GM23248 (cell line): ENCODE data around the gene KRT31.

Experiments used
- EZH2 ChIP-seq: fragments of 200-600 bp; sonication (generic); IDR thresholded peaks from 2 replicates; pipeline ENCODE4 v1.6.1; 2018; ENCODE audit warnings: antibody characterized with exemption, mild to moderate bottlenecking; ENCODE audit not compliant: insufficient read depth, poor library complexity, severe bottlenecking
- EZH2phosphoT487 ChIP-seq: fragments of 200-600 bp; sonication (generic); IDR thresholded peaks from 2 replicates; pipeline ENCODE4 v1.6.1; 2018; ENCODE audit warnings: antibody characterized with exemption, moderate library complexity, mild to moderate bottlenecking, low read depth; ENCODE audit not compliant: insufficient read depth

DNA sequence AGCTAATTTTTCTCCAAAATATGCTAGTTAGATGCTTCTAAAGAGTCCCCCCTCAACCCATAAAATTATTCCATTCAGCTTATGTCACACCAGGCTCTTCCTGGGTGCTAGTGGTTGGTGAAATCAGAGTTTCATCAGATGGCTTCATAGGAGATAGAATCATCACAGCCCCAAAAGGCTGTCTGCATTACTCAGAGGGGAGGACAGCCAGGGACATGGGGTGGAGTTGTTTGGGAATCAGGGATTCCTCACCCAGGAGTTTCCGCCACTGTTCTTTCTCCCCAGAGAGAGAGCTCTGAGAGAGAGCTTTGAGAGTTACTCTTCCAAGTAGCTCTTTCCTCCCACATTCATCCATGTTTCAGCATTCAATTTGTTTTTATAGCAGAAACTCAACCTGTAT, 15.0 kb downstream of the KRT31 start:
- TF ChIP-seq EZH2 (no peak), EZH2phosphoT487 (no peak)
